ENCODE data around the gene ART4.
A peak's percentile ranks its signal among the peaks of the same experiment; 100 is the strongest.

ART4 gene

GRCh38 chr12:14852880-14853279 is 9.6 kb upstream of the ART4 start:
- no peak for DNase-seq (ENCODE audit: low read depth, low spot score)

- DNase-seq (ENCODE audit: low read depth, low spot score): no peak
These were observed 7.8 kb upstream of the ART4 start for GRCh38 chr12:14850929-14851663.

- no peak for DNase-seq (ENCODE audit: low read depth, low spot score)
These were observed 6.3 kb upstream of the ART4 start for GRCh38 chr12:14849661-14850060.

- no peak for DNase-seq (ENCODE audit: low read depth, low spot score)
These were observed 3.7 kb upstream of the ART4 start for GRCh38 chr12:14846876-14847580.

- DNase-seq (ENCODE audit: low read depth, low spot score): no peak
These were observed 2.8 kb upstream of the ART4 start for GRCh38 chr12:14846042-14846587.

- peak; percentile 18 for DNase-seq (ENCODE audit: low read depth, low spot score)
These were observed 2.0 kb upstream of the ART4 start for GRCh38 chr12:14845350-14845750.

- DNase-seq (ENCODE audit: low read depth, low spot score): no peak
These were observed 1.1 kb upstream of the ART4 start for GRCh38 chr12:14844401-14844800.

GRCh38 chr12:14842315-14842714 is 1.0 kb downstream of the ART4 start:
- DNase-seq (ENCODE audit: low read depth, low spot score): no peak

GRCh38 chr12:14841761-14842160 is 1.6 kb downstream of the ART4 start:
- no peak for DNase-seq (ENCODE audit: low read depth, low spot score)

- no peak for DNase-seq (ENCODE audit: low read depth, low spot score)
These were observed 2.7 kb downstream of the ART4 start for GRCh38 chr12:14840616-14841015.

GRCh38 chr12:14839262-14839661 is 4.1 kb downstream of the ART4 start:
- no peak for DNase-seq (ENCODE audit: low read depth, low spot score)

GRCh38 chr12:14836336-14837210 is 6.8 kb downstream of the ART4 start:
- no peak for DNase-seq (ENCODE audit: low read depth, low spot score)

- no peak for DNase-seq (ENCODE audit: low read depth, low spot score)
These were observed 8.8 kb downstream of the ART4 start for GRCh38 chr12:14834509-14834908.

- DNase-seq (ENCODE audit: low read depth, low spot score): no peak
These were observed 9.4 kb downstream of the ART4 start for GRCh38 chr12:14833952-14834351.

GRCh38 chr12:14833336-14833735 is 10.0 kb downstream of the ART4 start:
- no peak for DNase-seq (ENCODE audit: low read depth, low spot score)

GRCh38 chr12:14828892-14829291 is 14.4 kb downstream of the ART4 start:
- DNase-seq (ENCODE audit: low read depth, low spot score): no peak

- DNase-seq (ENCODE audit: low read depth, low spot score): no peak
These were observed 16.3 kb downstream of the ART4 start for GRCh38 chr12:14827043-14827442.

- no peak for DNase-seq (ENCODE audit: low read depth, low spot score)
These were observed 16.8 kb downstream of the ART4 start for GRCh38 chr12:14826491-14826890.

- DNase-seq (ENCODE audit: low read depth, low spot score): no peak
These were observed 18.1 kb downstream of the ART4 start for GRCh38 chr12:14825256-14825655.

- no peak for DNase-seq (ENCODE audit: low read depth, low spot score)
These were observed 19.2 kb downstream of the ART4 start for GRCh38 chr12:14824012-14824634.

- no peak for DNase-seq (ENCODE audit: low read depth, low spot score)
These were observed 29.3 kb downstream of the ART4 start, which contains the start of gene SMCO3 for GRCh38 chr12:14814014-14814413. TSS of gene SMCO3 (minus strand) at chr12:14814182. CDS start at chr12:14806680, 7,502 bp downstream.
